Breast epithelium (tissue), 3 donors: Measurements from ENCODE around the gene PSMD8.

Experiments used
- CTCF ChIP-seq, 3 donors: fragments of 450-650 bp; IDR thresholded peaks; one replicate each; pipeline ENCODE4 v1.5.1; 2016 to 2017; ENCODE audit warnings: antibody characterized with exemption in 3 of 3, mild to moderate bottlenecking in 3 of 3, moderate library complexity in 3 of 3
- POLR2AphosphoS5 ChIP-seq, 3 donors: sonication (generic); formaldehyde crosslinking; IDR thresholded peaks; one replicate each; pipeline ENCODE4 v1.6.1; 2017; ENCODE audit warnings: antibody characterized with exemption in 3 of 3

DNA sequence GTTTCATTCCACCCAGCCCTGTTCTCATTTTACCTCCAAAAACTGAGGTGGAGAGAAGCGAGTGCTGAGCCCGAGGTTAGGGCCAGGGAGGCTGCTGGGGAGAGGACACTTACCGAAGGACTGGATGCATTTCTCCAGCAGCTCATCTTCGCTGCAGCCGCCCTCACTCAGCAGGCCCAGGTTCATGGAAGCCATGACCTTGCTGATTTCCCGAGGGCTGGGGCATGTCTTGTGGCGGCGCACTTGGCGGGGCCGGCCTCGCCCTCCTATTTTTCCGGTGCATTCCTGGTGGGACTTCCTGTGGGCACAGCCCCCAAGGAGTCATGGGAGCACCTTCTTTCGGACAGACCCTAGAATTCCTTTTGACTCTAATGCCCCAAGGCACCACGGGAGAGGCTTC lies 47.5 kb downstream of the PSMD8 start:
- no peak for TF ChIP-seq POLR2AphosphoS5 (IDR thresholded peaks at IDR 0.05)
- TF ChIP-seq CTCF (IDR thresholded peaks at IDR 0.05): no peak
